DOHH2 (cell line): ENCODE measurements around the gene MAGEA9.

ENCODE experiments used
- EZH2phosphoT487 ChIP-seq: fragments of 200-600 bp; sonication (generic); IDR thresholded peaks from 2 replicates; pipeline ENCODE4 v1.6.1; 2017; ENCODE audit warnings: borderline replicate concordance, mild to moderate bottlenecking, antibody characterized with exemption, low read length, moderate library complexity, mixed read lengths
- TF ChIP-seq, protein P1 (sequence below): fragments of 200-600 bp; sonication (generic); IDR thresholded peaks from one replicate; pipeline ENCODE4 v1.5.1; 2014; ENCODE audit warnings: antibody characterized with exemption, mild to moderate bottlenecking, low read depth, low read length; ENCODE audit not compliant: poor library complexity, severe bottlenecking

DNA sequence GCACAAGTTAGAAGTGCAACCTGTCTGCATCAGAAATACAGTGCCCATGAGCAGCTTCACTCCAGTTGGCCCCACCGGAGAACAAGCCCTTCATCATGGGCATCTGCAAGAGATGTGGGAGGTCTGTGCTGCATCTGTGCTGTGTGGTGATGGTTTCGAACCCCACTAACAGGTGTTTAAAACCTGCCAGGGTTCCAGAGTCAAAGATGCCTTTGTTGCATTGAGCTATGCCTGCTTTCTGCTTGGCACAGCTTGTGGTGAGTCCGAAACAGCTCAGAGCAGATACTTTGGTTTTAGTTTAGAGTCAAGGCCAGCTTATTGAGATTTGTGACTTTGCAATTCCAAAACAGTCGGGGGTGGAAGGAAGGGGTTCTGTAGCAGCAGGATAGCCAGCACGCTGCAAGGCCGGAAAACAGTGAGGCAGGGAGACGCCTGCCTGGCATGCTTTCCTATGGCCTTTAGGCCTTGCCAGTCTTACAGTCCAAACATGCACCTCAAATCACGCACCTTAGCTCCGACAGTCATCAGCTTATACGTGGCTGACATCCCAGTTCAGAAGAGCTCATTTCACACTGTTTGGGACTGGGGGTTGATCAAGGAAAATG lies 21.8 kb downstream of the MAGEA9 start:
- TF ChIP-seq, protein P1, sequence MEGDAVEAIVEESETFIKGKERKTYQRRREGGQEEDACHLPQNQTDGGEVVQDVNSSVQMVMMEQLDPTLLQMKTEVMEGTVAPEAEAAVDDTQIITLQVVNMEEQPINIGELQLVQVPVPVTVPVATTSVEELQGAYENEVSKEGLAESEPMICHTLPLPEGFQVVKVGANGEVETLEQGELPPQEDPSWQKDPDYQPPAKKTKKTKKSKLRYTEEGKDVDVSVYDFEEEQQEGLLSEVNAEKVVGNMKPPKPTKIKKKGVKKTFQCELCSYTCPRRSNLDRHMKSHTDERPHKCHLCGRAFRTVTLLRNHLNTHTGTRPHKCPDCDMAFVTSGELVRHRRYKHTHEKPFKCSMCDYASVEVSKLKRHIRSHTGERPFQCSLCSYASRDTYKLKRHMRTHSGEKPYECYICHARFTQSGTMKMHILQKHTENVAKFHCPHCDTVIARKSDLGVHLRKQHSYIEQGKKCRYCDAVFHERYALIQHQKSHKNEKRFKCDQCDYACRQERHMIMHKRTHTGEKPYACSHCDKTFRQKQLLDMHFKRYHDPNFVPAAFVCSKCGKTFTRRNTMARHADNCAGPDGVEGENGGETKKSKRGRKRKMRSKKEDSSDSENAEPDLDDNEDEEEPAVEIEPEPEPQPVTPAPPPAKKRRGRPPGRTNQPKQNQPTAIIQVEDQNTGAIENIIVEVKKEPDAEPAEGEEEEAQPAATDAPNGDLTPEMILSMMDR = no peak
- TF ChIP-seq EZH2phosphoT487 = no peak
